SK-N-SH treated with all-trans-retinoic acid at 6 μM for 48 hours (cell line): ENCODE measurements around the gene B4GALNT4.

Source experiments
- ATAC-seq: fragments of 200-7000 bp; cut with Tn5 transposase; 3 replicates; pipeline ENCODE4 v1.9.1; 2020; ENCODE audit warnings: mild to moderate bottlenecking, moderate library complexity
- ARNTL ChIP-seq: fragments of 450-650 bp; formaldehyde crosslinking; IDR thresholded peaks from 2 replicates; pipeline ENCODE4 v1.5.0; 2020; ENCODE audit warnings: low read depth, mild to moderate bottlenecking, moderate library complexity, borderline replicate concordance
- BACH2 ChIP-seq: fragments of 250-450 bp; sonication (Bioruptor Pico); IDR thresholded peaks from 2 replicates; pipeline ENCODE4 v1.9.0; 2021; ENCODE audit warnings: mild to moderate bottlenecking, borderline replicate concordance
- CREB5 ChIP-seq: fragments of 250-450 bp; sonication (Bioruptor Pico); IDR thresholded peaks from 2 replicates; pipeline ENCODE4 v1.5.1; 2020; ENCODE audit warnings: low read depth, mild to moderate bottlenecking, moderate library complexity
- CSDC2 ChIP-seq: fragments of 250-450 bp; sonication (Bioruptor Pico); IDR thresholded peaks from 2 replicates; pipeline ENCODE4 v1.5.0; 2020; ENCODE audit warnings: mild to moderate bottlenecking, moderate library complexity
- CSRNP3 ChIP-seq: fragments of 250-450 bp; sonication (Bioruptor Pico); IDR thresholded peaks from 2 replicates; pipeline ENCODE4 v1.5.1; 2021; ENCODE audit warnings: mild to moderate bottlenecking, moderate library complexity
- GLIS3 ChIP-seq: fragments of 250-450 bp; sonication (Bioruptor Pico); IDR thresholded peaks from 2 replicates; pipeline ENCODE4 v1.5.0; 2020; ENCODE audit warnings: mild to moderate bottlenecking, moderate library complexity
- ISL1 ChIP-seq: fragments of 250-450 bp; sonication (Bioruptor Pico); IDR thresholded peaks from 2 replicates; pipeline ENCODE4 v2.1.2; 2022; ENCODE audit warnings: mild to moderate bottlenecking, moderate library complexity
- OSR1 ChIP-seq: fragments of 250-450 bp; sonication (Bioruptor Pico); IDR thresholded peaks from 2 replicates; pipeline ENCODE4 v1.8.0; 2022; ENCODE audit warnings: moderate library complexity, mild to moderate bottlenecking, inconsistent platforms
- PATZ1 ChIP-seq: fragments of 250-450 bp; sonication (Bioruptor Pico); IDR thresholded peaks from 2 replicates; pipeline ENCODE4 v1.8.0; 2020; ENCODE audit warnings: mild to moderate bottlenecking, moderate library complexity, borderline replicate concordance
- POU6F1 ChIP-seq: fragments of 250-450 bp; sonication (Bioruptor Pico); IDR thresholded peaks from 2 replicates; pipeline ENCODE4 v1.8.0; 2021; ENCODE audit warnings: low read depth, mild to moderate bottlenecking, moderate library complexity, borderline replicate concordance
- PPARA ChIP-seq: fragments of 250-450 bp; sonication (Bioruptor Pico); IDR thresholded peaks from 2 replicates; pipeline ENCODE4 v1.5.0; 2020; ENCODE audit warnings: mild to moderate bottlenecking, borderline replicate concordance
- RARB ChIP-seq: fragments of 250-450 bp; sonication (Bioruptor Pico); IDR thresholded peaks from 2 replicates; pipeline ENCODE4 v1.8.0; 2021; ENCODE audit warnings: mild to moderate bottlenecking, moderate library complexity
- SNAI2 ChIP-seq: fragments of 250-450 bp; sonication (Bioruptor Pico); IDR thresholded peaks from 2 replicates; pipeline ENCODE4 v1.5.0; 2020; ENCODE audit warnings: mild to moderate bottlenecking, moderate library complexity
- TCF4 ChIP-seq: fragments of 250-450 bp; sonication (Bioruptor Pico); IDR thresholded peaks from 2 replicates; pipeline ENCODE4 v1.8.0; 2021; ENCODE audit warnings: mild to moderate bottlenecking, moderate library complexity, borderline replicate concordance
- TOX ChIP-seq: fragments of 250-450 bp; sonication (Bioruptor Pico); IDR thresholded peaks from 2 replicates; pipeline ENCODE4 v1.8.0; 2021; ENCODE audit warnings: mild to moderate bottlenecking, moderate library complexity, borderline replicate concordance
- TSHZ2 ChIP-seq: fragments of 250-450 bp; sonication (Bioruptor Pico); IDR thresholded peaks from 2 replicates; pipeline ENCODE4 v1.5.0; 2020; ENCODE audit warnings: mild to moderate bottlenecking, moderate library complexity
- ZC3H10 ChIP-seq: fragments of 250-450 bp; sonication (Bioruptor Pico); IDR thresholded peaks from 2 replicates; pipeline ENCODE4 v1.5.1; 2021; ENCODE audit warnings: mild to moderate bottlenecking, moderate library complexity
- ZFP30 ChIP-seq: fragments of 450-650 bp; formaldehyde crosslinking; IDR thresholded peaks from 2 replicates; pipeline ENCODE4 v1.5.0; 2022; ENCODE audit warnings: mild to moderate bottlenecking, moderate library complexity
- ZNF565 ChIP-seq: fragments of 450-650 bp; formaldehyde crosslinking; conservative IDR thresholded peaks from 2 replicates; pipeline ENCODE4 v1.5.0; 2020; ENCODE audit warnings: low read depth, mild to moderate bottlenecking, moderate library complexity
- ZNF70 ChIP-seq: fragments of 450-650 bp; formaldehyde crosslinking; IDR thresholded peaks from 2 replicates; pipeline ENCODE4 v1.5.0; 2020; ENCODE audit warnings: mild to moderate bottlenecking, moderate library complexity
- ZNF8 ChIP-seq: fragments of 450-650 bp; formaldehyde crosslinking; IDR thresholded peaks from 2 replicates; pipeline ENCODE4 v1.5.0; 2020; ENCODE audit warnings: mild to moderate bottlenecking, moderate library complexity

The B4GALNT4 gene

GRCh38 chr11:416051-416756, 46.9 kb downstream of the B4GALNT4 start:
- no peak for ATAC-seq
- TF ChIP-seq TCF4 (CRISPR knock-in tag) (no peak), ZNF70 (CRISPR knock-in tag) (no peak), TOX (no peak), ARNTL (CRISPR knock-in tag) (no peak), CREB5 (CRISPR knock-in tag) (no peak), PPARA (CRISPR knock-in tag) (no peak), GLIS3 (no peak), ISL1 (CRISPR knock-in tag) (no peak), ZNF8 (CRISPR knock-in tag) (no peak), SNAI2 (CRISPR knock-in tag) (no peak), ZFP30 (CRISPR knock-in tag) (no peak), POU6F1 (CRISPR knock-in tag) (no peak), CSDC2 (CRISPR knock-in tag) (no peak), OSR1 (CRISPR knock-in tag) (no peak), ZNF565 (CRISPR knock-in tag) (no peak), PATZ1 (CRISPR knock-in tag) (no peak), BACH2 (CRISPR knock-in tag) (no peak), TSHZ2 (CRISPR knock-in tag) (no peak), RARB (no peak), ZC3H10 (CRISPR knock-in tag) (no peak)

- ATAC-seq: no peak
- no peak for TF ChIP-seq BACH2 (CRISPR knock-in tag)
- TF ChIP-seq, all 23 proteins: peak for 0
Measured at GRCh38 chr11:416757-417621, 47.7 kb downstream of the B4GALNT4 start.

- ATAC-seq: no peak
- TF ChIP-seq TSHZ2 (CRISPR knock-in tag) (no peak), ZFP30 (CRISPR knock-in tag) (no peak), ZNF8 (CRISPR knock-in tag) (no peak), CREB5 (CRISPR knock-in tag) (no peak), TCF4 (CRISPR knock-in tag) (no peak), OSR1 (CRISPR knock-in tag) (no peak), ARNTL (CRISPR knock-in tag) (no peak), BACH2 (CRISPR knock-in tag) (no peak), ZC3H10 (CRISPR knock-in tag) (no peak), SNAI2 (CRISPR knock-in tag) (no peak), CSRNP3 (CRISPR knock-in tag) (no peak)
Measured at GRCh38 chr11:417652-418342, 48.5 kb downstream of the B4GALNT4 start.
